Panc1 (cell line): ENCODE data around the gene ASB7. TPM values are rescaled to one million over a fixed set of nuclear protein-coding genes. Genes with fewer than 3 reads are reported as not detected.

Source experiments
- ATAC-seq: fragments of 200-7000 bp; cut with Tn5 transposase; 2 replicates; pipeline ENCODE4 v1.9.1; 2020; ENCODE audit warnings: mild to moderate bottlenecking, moderate library complexity
- BruUV-seq: library from RNA; stranded (reverse); fragments of 400-500 nt; replicated peaks from 2 replicates; lab custom pipeline; 2021; lab: Mats Ljungman, UMichigan
- CTCF ChIA-PET: fragments of 300-600 bp; sonication (Branson Sonifier 250); formaldehyde crosslinking; loops from one replicate; lab custom pipeline; 2022; ENCODE audit warnings: antibody characterized with exemption; lab: Charles Lee
- POLR2A ChIA-PET: fragments of 300-600 bp; sonication (Branson Sonifier 250); formaldehyde crosslinking; loops from one replicate; lab custom pipeline; 2022; ENCODE audit warnings: antibody characterized with exemption; lab: Charles Lee
- DNase-seq: peaks from one replicate; pipeline ENCODE4 v3.0.0-alpha.2; 2010; ENCODE audit warnings: low read depth, low spot score
- H3K27ac ChIP-seq: 2 replicates; pipeline ENCODE4 v1.5.1; 2011; ENCODE audit warnings: mild to moderate bottlenecking, low read length, inconsistent platforms
- H3K27me3 ChIP-seq: fragments of 200-500 bp; sonication (Bioruptor generic); 2 replicates; pipeline ENCODE4 v1.6.0; 2014; ENCODE audit warnings: low read length, inconsistent platforms; ENCODE audit not compliant: control insufficient read depth, insufficient read depth
- H3K36me3 ChIP-seq: fragments of 200-500 bp; sonication (Bioruptor generic); 2 replicates; pipeline ENCODE4 v1.5.1; 2014; ENCODE audit warnings: inconsistent platforms, mild to moderate bottlenecking, low read length, moderate library complexity; ENCODE audit not compliant: control insufficient read depth, insufficient read depth
- H3K4me1 ChIP-seq: 2 replicates; pipeline ENCODE4 v1.5.1; 2011; ENCODE audit warnings: inconsistent platforms, mild to moderate bottlenecking, low read length, moderate library complexity; ENCODE audit not compliant: control insufficient read depth, insufficient read depth
- H3K4me3 ChIP-seq, 2 experiments: 2 replicates each; pipeline ENCODE4 v1.5.1; 2011 to 2012; ENCODE audit warnings: low read depth in 2 of 2, low read length in 2 of 2, mild to moderate bottlenecking in 2 of 2, inconsistent platforms in 1 of 2, moderate library complexity in 1 of 2
- H3K9me3 ChIP-seq: fragments of 200-500 bp; sonication (Bioruptor generic); 2 replicates; pipeline ENCODE4 v1.5.1; 2014; ENCODE audit warnings: low read depth, mild to moderate bottlenecking, inconsistent platforms, low read length, moderate library complexity; ENCODE audit not compliant: control insufficient read depth, insufficient read depth
- POLR2AphosphoS5 ChIP-seq: IDR thresholded peaks from 2 replicates; pipeline ENCODE4 v1.6.1; 2012; ENCODE audit warnings: mild to moderate bottlenecking, low read depth, low read length, moderate library complexity
- SIN3A ChIP-seq: IDR thresholded peaks from 2 replicates; pipeline ENCODE4 v1.6.1; 2012; ENCODE audit warnings: low read depth, mild to moderate bottlenecking, low read length, moderate library complexity, borderline replicate concordance; ENCODE audit not compliant: insufficient read depth
- TCF7L2 ChIP-seq: IDR thresholded peaks from 2 replicates; pipeline ENCODE4 v1.6.1; 2011; ENCODE audit warnings: mild to moderate bottlenecking, low read depth, low read length, inconsistent platforms
- in situ Hi-C: cut with HindIII; loops from 2 replicates; pipeline ENCODE4 v1.10.0; 2016; ENCODE audit warnings: low sequenced_read_pairs, low pct_unique_long_range_greater_than_20kb
- intact Hi-C: fragments of 100-400 bp; cut with micrococcal nuclease; formaldehyde crosslinking; loops from one replicate; pipeline ENCODE4 v1.10.0; 2022; ENCODE audit not compliant: unreplicated experiment
- total RNA-seq: library from RNA; stranded (reverse); gene quantifications from one replicate; pipeline ENCODE4 v1.2.1, GENCODE V29; 2021; ENCODE audit not compliant: unreplicated experiment
- TF ChIP-seq, protein P1 (sequence below): fragments of 450-650 bp; IDR thresholded peaks from 2 replicates; pipeline ENCODE4 v1.5.1; 2017; ENCODE audit warnings: mild to moderate bottlenecking
- TF ChIP-seq, protein P2 (sequence below), 2 experiments: IDR thresholded peaks; 2 replicates each; pipeline ENCODE4 v1.6.1; 2011 to 2012; ENCODE audit warnings: low read depth in 2 of 2, control low read depth in 1 of 2, low read length in 1 of 2, mild to moderate bottlenecking in 1 of 2, moderate library complexity in 1 of 2; ENCODE audit not compliant: insufficient read depth in 1 of 2

ASB7 gene
- total RNA-seq, 1 experiment from 2014 or later: 18.1 TPM

DNA sequence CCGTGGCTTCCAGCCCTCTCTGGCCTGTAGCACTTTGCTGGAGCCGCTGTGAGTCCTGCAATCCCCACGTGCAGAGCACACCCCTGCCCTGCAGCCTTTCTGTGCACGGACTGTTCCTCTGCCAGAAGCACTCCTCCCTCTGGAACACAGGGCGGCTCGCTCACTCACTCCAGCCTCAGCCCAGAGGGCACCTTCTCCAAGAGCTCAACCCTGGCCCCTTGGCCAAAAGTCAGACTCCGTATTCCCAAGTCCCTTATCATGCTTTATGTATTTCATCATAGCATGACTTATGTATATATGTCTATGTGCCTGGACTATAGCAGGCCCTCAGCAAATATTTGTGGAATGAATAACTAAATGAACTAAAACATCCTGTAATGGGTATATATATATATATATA, 63.2 kb downstream of the ASB7 start:
- Histone ChIP-seq H3K36me3 (no peaks in the 10 kb centered on the region), H3K9me3 (no peaks in the 10 kb centered on the region), H3K27ac (no peak overlapping the region), H3K4me3 (no peak overlapping the region), H3K27me3 (no peaks in the 10 kb centered on the region), H3K4me1 (peaks cover 11% of the 10 kb centered on the region)
- intact Hi-C loops (no loop called here), in situ Hi-C loops (no loop called here)
- ChIA-PET CTCF (no interaction called here), POLR2A (interaction anchor here (0.6 kb wide), 1 partner anchor 26 kb away, joined by 3 read pairs; no protein-coding TSS in a partner anchor)
- DNase-seq (no peak), ATAC-seq (no peak)
- TF ChIP-seq, protein P1, sequence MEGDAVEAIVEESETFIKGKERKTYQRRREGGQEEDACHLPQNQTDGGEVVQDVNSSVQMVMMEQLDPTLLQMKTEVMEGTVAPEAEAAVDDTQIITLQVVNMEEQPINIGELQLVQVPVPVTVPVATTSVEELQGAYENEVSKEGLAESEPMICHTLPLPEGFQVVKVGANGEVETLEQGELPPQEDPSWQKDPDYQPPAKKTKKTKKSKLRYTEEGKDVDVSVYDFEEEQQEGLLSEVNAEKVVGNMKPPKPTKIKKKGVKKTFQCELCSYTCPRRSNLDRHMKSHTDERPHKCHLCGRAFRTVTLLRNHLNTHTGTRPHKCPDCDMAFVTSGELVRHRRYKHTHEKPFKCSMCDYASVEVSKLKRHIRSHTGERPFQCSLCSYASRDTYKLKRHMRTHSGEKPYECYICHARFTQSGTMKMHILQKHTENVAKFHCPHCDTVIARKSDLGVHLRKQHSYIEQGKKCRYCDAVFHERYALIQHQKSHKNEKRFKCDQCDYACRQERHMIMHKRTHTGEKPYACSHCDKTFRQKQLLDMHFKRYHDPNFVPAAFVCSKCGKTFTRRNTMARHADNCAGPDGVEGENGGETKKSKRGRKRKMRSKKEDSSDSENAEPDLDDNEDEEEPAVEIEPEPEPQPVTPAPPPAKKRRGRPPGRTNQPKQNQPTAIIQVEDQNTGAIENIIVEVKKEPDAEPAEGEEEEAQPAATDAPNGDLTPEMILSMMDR: no peak
- TF ChIP-seq SIN3A (no peak), TCF7L2 (no peak), POLR2AphosphoS5 (no peak)
- TF ChIP-seq, protein P2, sequence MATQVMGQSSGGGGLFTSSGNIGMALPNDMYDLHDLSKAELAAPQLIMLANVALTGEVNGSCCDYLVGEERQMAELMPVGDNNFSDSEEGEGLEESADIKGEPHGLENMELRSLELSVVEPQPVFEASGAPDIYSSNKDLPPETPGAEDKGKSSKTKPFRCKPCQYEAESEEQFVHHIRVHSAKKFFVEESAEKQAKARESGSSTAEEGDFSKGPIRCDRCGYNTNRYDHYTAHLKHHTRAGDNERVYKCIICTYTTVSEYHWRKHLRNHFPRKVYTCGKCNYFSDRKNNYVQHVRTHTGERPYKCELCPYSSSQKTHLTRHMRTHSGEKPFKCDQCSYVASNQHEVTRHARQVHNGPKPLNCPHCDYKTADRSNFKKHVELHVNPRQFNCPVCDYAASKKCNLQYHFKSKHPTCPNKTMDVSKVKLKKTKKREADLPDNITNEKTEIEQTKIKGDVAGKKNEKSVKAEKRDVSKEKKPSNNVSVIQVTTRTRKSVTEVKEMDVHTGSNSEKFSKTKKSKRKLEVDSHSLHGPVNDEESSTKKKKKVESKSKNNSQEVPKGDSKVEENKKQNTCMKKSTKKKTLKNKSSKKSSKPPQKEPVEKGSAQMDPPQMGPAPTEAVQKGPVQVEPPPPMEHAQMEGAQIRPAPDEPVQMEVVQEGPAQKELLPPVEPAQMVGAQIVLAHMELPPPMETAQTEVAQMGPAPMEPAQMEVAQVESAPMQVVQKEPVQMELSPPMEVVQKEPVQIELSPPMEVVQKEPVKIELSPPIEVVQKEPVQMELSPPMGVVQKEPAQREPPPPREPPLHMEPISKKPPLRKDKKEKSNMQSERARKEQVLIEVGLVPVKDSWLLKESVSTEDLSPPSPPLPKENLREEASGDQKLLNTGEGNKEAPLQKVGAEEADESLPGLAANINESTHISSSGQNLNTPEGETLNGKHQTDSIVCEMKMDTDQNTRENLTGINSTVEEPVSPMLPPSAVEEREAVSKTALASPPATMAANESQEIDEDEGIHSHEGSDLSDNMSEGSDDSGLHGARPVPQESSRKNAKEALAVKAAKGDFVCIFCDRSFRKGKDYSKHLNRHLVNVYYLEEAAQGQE (IDR thresholded peaks at IDR 0.05; ENCODE audit: insufficient read depth in 1 of 2, low read depth in 2 of 2, low read length in 1 of 2): no peak
- no TSS peak for BruUV-seq

DNA sequence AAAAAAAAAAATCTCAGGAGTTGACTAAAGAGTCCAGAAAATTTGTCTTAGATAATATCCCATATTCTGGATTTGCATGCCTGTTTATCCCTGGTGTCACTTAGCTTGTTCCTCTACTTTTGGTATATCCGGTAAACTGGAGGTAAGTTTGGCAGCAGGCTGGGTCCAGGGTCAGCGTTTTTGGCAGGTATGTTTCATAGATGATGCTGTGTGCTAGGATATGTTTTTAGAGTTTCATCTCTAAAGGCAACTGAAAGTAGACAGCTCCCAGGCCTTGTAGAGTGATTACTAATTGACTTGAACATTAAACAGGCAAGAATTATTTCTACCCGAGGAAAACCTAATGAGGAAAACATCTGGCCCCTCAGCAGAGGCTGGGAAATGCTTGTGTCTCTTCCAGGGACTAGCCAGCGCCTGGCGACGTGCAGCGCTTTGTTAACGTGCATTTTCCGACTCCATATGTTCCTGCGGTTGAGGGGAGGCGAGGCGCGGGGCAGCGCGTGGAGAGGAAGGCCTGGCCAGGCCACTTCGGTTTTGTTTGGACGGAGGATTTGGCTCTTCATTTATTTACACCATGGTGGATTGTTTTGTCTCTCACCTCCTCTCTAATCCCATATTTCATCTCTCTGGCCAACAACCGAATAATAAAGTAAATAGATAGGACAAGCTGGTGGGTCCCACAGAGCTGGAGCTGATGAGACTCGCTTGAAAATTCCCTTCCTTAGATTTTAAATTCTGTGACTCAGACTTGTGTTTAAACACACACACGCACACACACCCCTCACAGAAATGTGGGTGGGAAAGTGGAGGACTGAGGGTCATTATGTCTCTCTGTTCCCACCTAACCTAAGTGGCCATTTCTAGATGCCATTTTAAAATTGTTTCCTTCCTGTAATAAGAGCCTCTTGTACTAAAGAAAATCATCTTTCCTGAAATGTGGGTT, 65.3 kb downstream of the ASB7 start:
- ATAC-seq (no peak), DNase-seq (no peak)
- in situ Hi-C loops: no loop called here
- intact Hi-C loops: no loop called here
- no peak overlapping the region for H3K27ac ChIP-seq
- no peak overlapping the region for H3K4me3 ChIP-seq
- TF ChIP-seq, protein P1: no peak
- TF ChIP-seq TCF7L2 (no peak), SIN3A (no peak), POLR2AphosphoS5 (no peak)
- TF ChIP-seq, protein P2 (IDR thresholded peaks at IDR 0.05; ENCODE audit: insufficient read depth in 1 of 2, low read depth in 2 of 2, low read length in 1 of 2): no peak
- CTCF ChIA-PET: no interaction called here
- no peaks in the 10 kb centered on the region for H3K9me3 ChIP-seq
- POLR2A ChIA-PET: no interaction called here
- peaks cover 20% of the 10 kb centered on the region for H3K4me1 ChIP-seq
- no TSS peak for BruUV-seq
- H3K27me3 ChIP-seq: no peaks in the 10 kb centered on the region
- H3K36me3 ChIP-seq: no peaks in the 10 kb centered on the region
